HL-60 (cell line): ENCODE data around the gene TBC1D5.

Experiments used
- SPI1 ChIP-seq: IDR thresholded peaks from 2 replicates; pipeline ENCODE4 v1.6.1; 2012; ENCODE audit warnings: low read depth, mild to moderate bottlenecking, borderline replicate concordance
- TF ChIP-seq, protein P1 (sequence below): IDR thresholded peaks from one replicate; pipeline ENCODE4 v1.5.1; 2011; ENCODE audit warnings: low read length, control low read depth, inconsistent platforms; ENCODE audit not compliant: insufficient read depth

- TF ChIP-seq, protein P1, sequence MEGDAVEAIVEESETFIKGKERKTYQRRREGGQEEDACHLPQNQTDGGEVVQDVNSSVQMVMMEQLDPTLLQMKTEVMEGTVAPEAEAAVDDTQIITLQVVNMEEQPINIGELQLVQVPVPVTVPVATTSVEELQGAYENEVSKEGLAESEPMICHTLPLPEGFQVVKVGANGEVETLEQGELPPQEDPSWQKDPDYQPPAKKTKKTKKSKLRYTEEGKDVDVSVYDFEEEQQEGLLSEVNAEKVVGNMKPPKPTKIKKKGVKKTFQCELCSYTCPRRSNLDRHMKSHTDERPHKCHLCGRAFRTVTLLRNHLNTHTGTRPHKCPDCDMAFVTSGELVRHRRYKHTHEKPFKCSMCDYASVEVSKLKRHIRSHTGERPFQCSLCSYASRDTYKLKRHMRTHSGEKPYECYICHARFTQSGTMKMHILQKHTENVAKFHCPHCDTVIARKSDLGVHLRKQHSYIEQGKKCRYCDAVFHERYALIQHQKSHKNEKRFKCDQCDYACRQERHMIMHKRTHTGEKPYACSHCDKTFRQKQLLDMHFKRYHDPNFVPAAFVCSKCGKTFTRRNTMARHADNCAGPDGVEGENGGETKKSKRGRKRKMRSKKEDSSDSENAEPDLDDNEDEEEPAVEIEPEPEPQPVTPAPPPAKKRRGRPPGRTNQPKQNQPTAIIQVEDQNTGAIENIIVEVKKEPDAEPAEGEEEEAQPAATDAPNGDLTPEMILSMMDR = no peak
- TF ChIP-seq SPI1 = no peak
Observed at GRCh38 chr3:17770682-17771081, 28.3 kb upstream of the TBC1D5 start.
